Pancreas (tissue), 10 donors: ENCODE measurements around the gene RPTN. TPM values are rescaled to one million over a fixed set of nuclear protein-coding genes. Genes with fewer than 3 reads are reported as not detected.
"Not testable (repeated sequence)": the region's sequence is repeated elsewhere in the genome, so short reads cannot be mapped to it uniquely, and the experiment has no call there.

Source experiments
- ATAC-seq, 4 donors: fragments of 200-7000 bp; cut with Tn5 transposase; one replicate each; pipeline versions ENCODE4 v1.8.0 to v1.9.1; 2020; ENCODE audit warnings: mild to moderate bottlenecking in 4 of 4, moderate library complexity in 4 of 4
- DNase-seq, 6 donors: peaks; one replicate each; pipeline ENCODE4 v3.0.0-alpha.2; 2020
- FAIRE-seq: peaks from 2 replicates; lab custom pipeline; 2012; peaks lifted over from hg19 to GRCh38; lab: Jason Lieb, UNC
- H3K27ac ChIP-seq, 4 donors: fragments of 200-600 bp; sonication (generic); 1 replicate in 3 of 4; 2 replicates in 1 of 4; pipeline versions ENCODE4 v1.5.0 to v1.8.0; 2020
- H3K27me3 ChIP-seq, 4 donors: fragments of 200-600 bp; one replicate each; pipeline ENCODE4 v1.8.0; 2021
- H3K36me3 ChIP-seq, 3 donors: fragments of 200-600 bp; sonication (generic) in 1 of 3; one replicate each; pipeline versions ENCODE4 v1.5.0 to v1.8.0; 2020 to 2021
- H3K4me1 ChIP-seq, 3 donors: fragments of 200-600 bp; one replicate each; pipeline ENCODE4 v1.8.0; 2021
- H3K4me3 ChIP-seq, 4 donors: fragments of 200-600 bp; sonication (generic) in 2 of 4; one replicate each; pipeline versions ENCODE4 v1.5.0 to v1.8.0; 2020 to 2021
- H3K9me3 ChIP-seq, 4 donors: fragments of 200-600 bp; one replicate each; pipeline ENCODE4 v1.8.0; 2021
- CTCF ChIP-seq, 4 donors: fragments of 200-600 bp; sonication (generic) in 3 of 4; IDR thresholded peaks; one replicate each; pipeline versions ENCODE4 v1.5.0 to v1.8.0; 2021; ENCODE audit warnings: antibody characterized with exemption in 4 of 4
- WGBS, 2 donors: extraction: QIAGEN DNeasy Blood & Tissue Kit; methylation state at CpG; one replicate each; pipeline ENCODE4 v1.1.7; 2013; 5-methylcytosine and 5-hydroxymethylcytosine counted together
- intact Hi-C, 3 donors: fragments of 100-400 bp; cut with DNase I; formaldehyde crosslinking; loops; one replicate each; pipeline versions ENCODE4 v1.11.1 to v1.14.2; 2022
- polyA plus RNA-seq, 2 donors: library from polyadenylated mRNA; stranded (reverse); fragments of 200-250 nt; gene quantifications; one replicate each; pipeline ENCODE4 v1.2.3, GENCODE V29; 2013
- total RNA-seq, 6 donors: library from RNA; stranded (reverse); fragmentation: NEBNext Ultra II Directional in 4 of 6; extraction: Animal tissue kit (Norgen Biotek cat#: 25700) in 4 of 6; gene quantifications; one replicate each; pipeline versions ENCODE4 v1.2.1 to v1.2.4, GENCODE V29; 2021 to 2023
- donor health status: healthy with polysubstance abuse.
- donor health status: DM: no; HTN: no; CAD: no; lungs with moderate emphysema.
- donor health status: DM: no; HTN: no; CAD: no.
- donor health status: control.
- donor health status: control.
- donor health status: Bipolar disorder and iron deficiency.
- donor health status: DM: yes; HTN: yes; CAD: no.
- donor health status: DM: no; HTN: no; CAD: no.
- donor health status: DM: no; HTN: no; CAD: no.
- donor health status: DM: yes; HTN: yes; CAD: no.

The RPTN gene
- total and polyA plus RNA-seq, 8 donors = not detected

- H3K27ac ChIP-seq = no peak overlapping the region
- 69 to 77% methylated on average over 3 of the region's 3 CpGs for WGBS, 2 donors
- no peak for TF ChIP-seq CTCF (IDR thresholded peaks at IDR 0.05)
- H3K4me3 ChIP-seq = no peak overlapping the region
- no peaks in the 10 kb centered on the region for H3K4me1 ChIP-seq
- H3K27me3 ChIP-seq = no peaks in the 10 kb centered on the region
- DNase-seq (no peak), ATAC-seq (no peak), FAIRE-seq (no peak)
- no peaks in the 10 kb centered on the region for H3K36me3 ChIP-seq
- no peaks in the 10 kb centered on the region for H3K9me3 ChIP-seq
- intact Hi-C loops = no loop called here
These were observed 5.0 kb downstream of the RPTN start for GRCh38 chr1:152153996-152154395.

GRCh38 chr1:152151646-152152045, 7.4 kb downstream of the RPTN start:
- FAIRE-seq (no peak), ATAC-seq (no peak), DNase-seq (no peak)
- no peaks in the 10 kb centered on the region for H3K9me3 ChIP-seq
- intact Hi-C loops = no loop called here
- TF ChIP-seq CTCF (IDR thresholded peaks at IDR 0.05) = no peak
- H3K4me1 ChIP-seq = no peaks in the 10 kb centered on the region
- no peak overlapping the region for H3K4me3 ChIP-seq
- H3K36me3 ChIP-seq = no peaks in the 10 kb centered on the region
- H3K27me3 ChIP-seq = no peaks in the 10 kb centered on the region
- H3K27ac ChIP-seq = no peak overlapping the region
- 53 to 66% methylated on average over 2 of the region's 2 CpGs for WGBS, 2 donors

- FAIRE-seq = no peak
These were observed 10.0 kb downstream of the RPTN start for GRCh38 chr1:152148981-152149380.

GRCh38 chr1:152148051-152148450, 11.0 kb downstream of the RPTN start:
- Histone ChIP-seq H3K4me3 (no peak overlapping the region), H3K36me3 (no peaks in the 10 kb centered on the region), H3K4me1 (no peaks in the 10 kb centered on the region), H3K27me3 (no peaks in the 10 kb centered on the region), H3K9me3 (no peaks in the 10 kb centered on the region), H3K27ac (no peak overlapping the region)
- TF ChIP-seq CTCF (IDR thresholded peaks at IDR 0.05) = no peak
- no peak for FAIRE-seq
- ATAC-seq = no peak
- WGBS, 2 donors = 66 to 68% methylated on average over 3 of the region's 3 CpGs
- intact Hi-C loops = no loop called here
- no peak for DNase-seq

More at GRCh38 chr1:152148981-152149380, 10.0 kb downstream of the RPTN start:
- ATAC-seq = no peak
- TF ChIP-seq CTCF (IDR thresholded peaks at IDR 0.05) = no peak
- intact Hi-C loops = no loop called here
- no peaks in the 10 kb centered on the region for H3K36me3 ChIP-seq
- DNase-seq = no peak
- no peaks in the 10 kb centered on the region for H3K9me3 ChIP-seq
- no peaks in the 10 kb centered on the region for H3K4me1 ChIP-seq
- no peaks in the 10 kb centered on the region for H3K27me3 ChIP-seq
- 58 to 61% methylated on average over 1 of the region's 1 CpG for WGBS, 2 donors
- no peak overlapping the region for H3K4me3 ChIP-seq
- H3K27ac ChIP-seq = no peak overlapping the region

- no peak overlapping the region for H3K27ac ChIP-seq
- no peaks in the 10 kb centered on the region for H3K4me1 ChIP-seq
- no peaks in the 10 kb centered on the region for H3K9me3 ChIP-seq
- intact Hi-C loops = no loop called here
- no peak overlapping the region for H3K4me3 ChIP-seq
- ATAC-seq = no peak
- TF ChIP-seq CTCF (IDR thresholded peaks at IDR 0.05) = no peak
- DNase-seq = no peak
- no peak for FAIRE-seq
- no peaks in the 10 kb centered on the region for H3K36me3 ChIP-seq
- H3K27me3 ChIP-seq = peaks cover 0 to 4% (median under 1%) of the 10 kb centered on the region in 4 donors
- WGBS, 2 donors = 54 to 64% methylated on average over 4 of the region's 4 CpGs
These were observed 13.3 kb downstream of the RPTN start for GRCh38 chr1:152145769-152146168.

GRCh38 chr1:152144674-152145183, 14.3 kb downstream of the RPTN start:
- FAIRE-seq = not testable (repeated sequence)
- DNase-seq = peak in 1 of 6 donors; percentile 52

More at GRCh38 chr1:152144674-152145183, 14.3 kb downstream of the RPTN start:
- H3K9me3 ChIP-seq, H3K27ac ChIP-seq, H3K36me3 ChIP-seq, H3K27me3 ChIP-seq, ATAC-seq, H3K4me1 ChIP-seq, H3K4me3 ChIP-seq: not testable (repeated sequence)
- WGBS, 2 donors = 80 to 85% methylated on average over 18 to 25 of the region's 25 CpGs
- intact Hi-C loops = loop anchor here in 1 of 3 donors (5.0 kb wide), 1 partner anchor 38 kb away; no protein-coding TSS in a partner anchor
